HUES48 (cell line): ENCODE results near the gene FOXK2.
"Not testable (repeated sequence)": the region's sequence is repeated elsewhere in the genome, so short reads cannot be mapped to it uniquely, and the experiment has no call there.

Source experiments
- H3K27ac ChIP-seq: one replicate; pipeline ENCODE4 v1.7.0; 2013; ENCODE audit warnings: low read depth, low read length, inconsistent platforms
- H3K27me3 ChIP-seq: 2 replicates; pipeline ENCODE4 v1.6.1; 2013; ENCODE audit warnings: mild to moderate bottlenecking, low read length; ENCODE audit not compliant: control insufficient read depth, insufficient read depth
- H3K36me3 ChIP-seq: 2 replicates; pipeline ENCODE4 v1.6.1; 2013; ENCODE audit warnings: low read length; ENCODE audit not compliant: control insufficient read depth, insufficient read depth
- H3K4me1 ChIP-seq: 2 replicates; pipeline ENCODE4 v1.6.1; 2013; ENCODE audit warnings: mild to moderate bottlenecking, low read length; ENCODE audit not compliant: control insufficient read depth, insufficient read depth
- H3K4me3 ChIP-seq: 2 replicates; pipeline ENCODE4 v1.5.1; 2013; ENCODE audit warnings: mild to moderate bottlenecking, low read depth, low read length
- H3K9ac ChIP-seq: 2 replicates; pipeline ENCODE4 v1.6.1; 2013; ENCODE audit warnings: mild to moderate bottlenecking, low read depth, low read length, moderate library complexity
- H3K9me3 ChIP-seq: 2 replicates; pipeline ENCODE4 v1.6.1; 2013; ENCODE audit warnings: low read length; ENCODE audit not compliant: control insufficient read depth, insufficient read depth

The FOXK2 gene

GRCh38 chr17:82496529-82497434 lies 22.8 kb upstream of the FOXK2 start:
- Histone ChIP-seq H3K9ac (no peak overlapping the region), H3K27ac (no peak overlapping the region), H3K4me3 (peak overlapping the region; percentile 63), H3K4me1 (no peaks in the 10 kb centered on the region; the same call in 1 of the 2 replicates), H3K27me3 (peaks cover 24% of the 10 kb centered on the region), H3K9me3 (no peaks in the 10 kb centered on the region), H3K36me3 (no peaks in the 10 kb centered on the region)

- no peaks in the 10 kb centered on the region; the same call in 1 of the 2 replicates for H3K4me1 ChIP-seq
- no peak overlapping the region for H3K27ac ChIP-seq
- peak overlapping the region; percentile 41; the same call in 1 of the 2 replicates for H3K9ac ChIP-seq
Observed at GRCh38 chr17:82497483-82498405, 21.8 kb upstream of the FOXK2 start.

GRCh38 chr17:82502207-82502606 lies 17.3 kb upstream of the FOXK2 start:
- Histone ChIP-seq H3K27ac (no peak overlapping the region), H3K27me3 (peaks cover 15% of the 10 kb centered on the region), H3K9ac (no peak overlapping the region), H3K36me3 (no peaks in the 10 kb centered on the region), H3K4me1 (no peaks in the 10 kb centered on the region), H3K4me3 (no peak overlapping the region), H3K9me3 (no peaks in the 10 kb centered on the region)

More at GRCh38 chr17:82497483-82498405, 21.8 kb upstream of the FOXK2 start:
- Histone ChIP-seq H3K9me3 (no peaks in the 10 kb centered on the region), H3K36me3 (no peaks in the 10 kb centered on the region), H3K4me3 (peak overlapping the region; percentile 59), H3K27me3 (peaks cover 24% of the 10 kb centered on the region)

GRCh38 chr17:82503094-82503727 lies 16.3 kb upstream of the FOXK2 start:
- H3K4me1 ChIP-seq, result no peaks in the 10 kb centered on the region
- H3K36me3 ChIP-seq, result no peaks in the 10 kb centered on the region
- H3K27me3 ChIP-seq, result peaks cover 9% of the 10 kb centered on the region
- H3K4me3 ChIP-seq, result no peak overlapping the region
- H3K27ac ChIP-seq, result no peak overlapping the region
- no peak overlapping the region for H3K9ac ChIP-seq
- no peaks in the 10 kb centered on the region for H3K9me3 ChIP-seq

GRCh38 chr17:82503728-82504308 lies 15.7 kb upstream of the FOXK2 start:
- Histone ChIP-seq H3K27me3 (0 out of 2 replicates have a peak, but pooled peaks cover 4% of the 10 kb centered on the region), H3K4me1 (no peaks in the 10 kb centered on the region), H3K36me3 (no peaks in the 10 kb centered on the region), H3K27ac (no peak overlapping the region), H3K9ac (no peak overlapping the region), H3K4me3 (no peak overlapping the region), H3K9me3 (no peaks in the 10 kb centered on the region)

- Histone ChIP-seq H3K9me3 (no peaks in the 10 kb centered on the region), H3K9ac (no peak overlapping the region), H3K4me1 (no peaks in the 10 kb centered on the region), H3K36me3 (no peaks in the 10 kb centered on the region), H3K4me3 (no peak overlapping the region), H3K27me3 (no peaks in the 10 kb centered on the region), H3K27ac (no peak overlapping the region)
Observed at GRCh38 chr17:82505296-82505695, 14.2 kb upstream of the FOXK2 start.

GRCh38 chr17:82506402-82506801 lies 13.1 kb upstream of the FOXK2 start:
- H3K27ac ChIP-seq, H3K4me3 ChIP-seq, H3K27me3 ChIP-seq, H3K9ac ChIP-seq, H3K4me1 ChIP-seq, H3K36me3 ChIP-seq, H3K9me3 ChIP-seq: not testable (repeated sequence)

GRCh38 chr17:82507631-82508175 lies 11.8 kb upstream of the FOXK2 start:
- Histone ChIP-seq H3K9ac (no peak overlapping the region), H3K27me3 (no peaks in the 10 kb centered on the region), H3K36me3 (no peaks in the 10 kb centered on the region), H3K4me3 (no peak overlapping the region), H3K4me1 (no peaks in the 10 kb centered on the region), H3K27ac (no peak overlapping the region), H3K9me3 (no peaks in the 10 kb centered on the region)

GRCh38 chr17:82511642-82512041 lies 7.9 kb upstream of the FOXK2 start:
- H3K9me3 ChIP-seq, H3K27me3 ChIP-seq, H3K4me3 ChIP-seq, H3K9ac ChIP-seq, H3K4me1 ChIP-seq, H3K27ac ChIP-seq, H3K36me3 ChIP-seq: not testable (repeated sequence)

GRCh38 chr17:82513864-82514263 lies 5.7 kb upstream of the FOXK2 start:
- H3K36me3 ChIP-seq, H3K4me1 ChIP-seq: not testable (repeated sequence)

More at GRCh38 chr17:82513864-82514263, 5.7 kb upstream of the FOXK2 start:
- H3K9ac ChIP-seq, H3K9me3 ChIP-seq, H3K27me3 ChIP-seq, H3K4me3 ChIP-seq, H3K27ac ChIP-seq: not testable (repeated sequence)
